Activated naive CD4-positive, alpha-beta T cell treated with anti-CD3 and anti-CD28 coated beads for 36 hours (primary cell): ENCODE results near the gene MMS19. TPM values are rescaled to one million over a fixed set of nuclear protein-coding genes. Genes with fewer than 3 reads are reported as not detected.
A peak's percentile ranks its signal among the peaks of the same experiment; 100 is the strongest.

ENCODE experiments used
- CTCF ChIA-PET: fragments of 350-600 bp; sonication (Branson Sonifier 250); formaldehyde crosslinking; loops from one replicate; lab custom pipeline; 2021; ENCODE audit warnings: antibody characterized with exemption; lab: Charles Lee
- DNase-seq: peaks from one replicate; pipeline ENCODE4 v3.0.0-alpha.2; 2020
- H3K27ac Mint-ChIP-seq: one replicate; pipeline ENCODE4 v1.8.0; 2021; ENCODE audit warnings: mild to moderate bottlenecking, mixed read lengths
- H3K27me3 Mint-ChIP-seq: one replicate; pipeline ENCODE4 v1.8.0; 2021; ENCODE audit warnings: low read depth, mixed read lengths
- H3K36me3 Mint-ChIP-seq: one replicate; pipeline ENCODE4 v1.8.0; 2021; ENCODE audit warnings: low read depth, mixed read lengths
- H3K4me1 Mint-ChIP-seq: one replicate; pipeline ENCODE4 v1.8.0; 2021; ENCODE audit warnings: low read depth, mixed read lengths
- H3K4me3 Mint-ChIP-seq: one replicate; pipeline ENCODE4 v1.8.0; 2021; ENCODE audit warnings: mild to moderate bottlenecking, moderate library complexity, mixed read lengths
- H3K9me3 Mint-ChIP-seq: one replicate; pipeline ENCODE4 v1.8.0; 2021; ENCODE audit warnings: mixed read lengths
- intact Hi-C: fragments of 100-400 bp; cut with micrococcal nuclease; formaldehyde crosslinking; loops from one replicate; pipeline ENCODE4 v1.15.1; 2023
- total RNA-seq, 2 experiments: library from RNA; stranded (reverse); gene quantifications; one replicate each; pipeline ENCODE4 v1.2.3, GENCODE V29; 2021

MMS19 gene
- total RNA-seq, result 10 to 100 TPM; 95.0 to 95.6 TPM

- Mint-ChIP-seq H3K4me3 (peak within 1 kb of the TSS; percentile 87), H3K27ac (peak within 1 kb of the TSS; percentile 94), H3K4me1 (peaks cover 41% of the 10 kb centered on the region), H3K36me3 (peaks cover 10% of the 10 kb centered on the region), H3K27me3 (peaks cover 21% of the 10 kb centered on the region), H3K9me3 (no peaks in the 10 kb centered on the region)
- CTCF ChIA-PET, result interaction anchor here (1.3 to 2.1 kb wide), 2 partner anchors 56 kb away, joined by 5 to 6 read pairs; no protein-coding TSS in a partner anchor
- intact Hi-C loops, result loop anchor here (1.0 to 5.0 kb wide), 14 partner anchors 35 to 911 kb away; partner anchors contain the start of genes ARHGAP19, AVPI1, EXOSC1 and PGAM1
- DNase-seq, result peak; percentile 99
Observed at GRCh38 chr10:97498076-97498840, at the start of gene MMS19. Gene MMS19 (minus strand): TSS chr10:97498422. CDS start chr10:97498384, 38 bp downstream.

- H3K9me3 Mint-ChIP-seq, result no peaks in the 10 kb centered on the region
- CTCF ChIA-PET, result interaction anchor here (0.6 to 7.8 kb wide), 3 partner anchors 12 to 128 kb away, joined by 3 to 148 read pairs (median 4); partner anchors contain the start of gene UBTD1
- no peak overlapping the region for H3K27ac Mint-ChIP-seq
- intact Hi-C loops, result no loop called here
- H3K27me3 Mint-ChIP-seq, result no peaks in the 10 kb centered on the region
- H3K4me3 Mint-ChIP-seq, result no peak overlapping the region
- peaks cover 9% of the 10 kb centered on the region for H3K4me1 Mint-ChIP-seq
- no peak for DNase-seq
- H3K36me3 Mint-ChIP-seq, result no peaks in the 10 kb centered on the region
Observed at GRCh38 chr10:97547962-97548361, 49.7 kb upstream of the MMS19 start.

GRCh38 chr10:97547271-97547600, 49.0 kb upstream of the MMS19 start:
- H3K27ac Mint-ChIP-seq, result no peak overlapping the region
- peaks cover 16% of the 10 kb centered on the region for H3K4me1 Mint-ChIP-seq

GRCh38 chr10:97546456-97547270, 48.4 kb upstream of the MMS19 start:
- CTCF ChIA-PET, result interaction anchor here (0.8 to 1.8 kb wide), 4 partner anchors 8 to 12 kb away, joined by 3 to 10 read pairs (median 4); no protein-coding TSS in a partner anchor
- no peak overlapping the region for H3K4me3 Mint-ChIP-seq
- DNase-seq, result no peak
- intact Hi-C loops, result no loop called here
- no peaks in the 10 kb centered on the region for H3K36me3 Mint-ChIP-seq
- no peaks in the 10 kb centered on the region for H3K9me3 Mint-ChIP-seq
- H3K27ac Mint-ChIP-seq, result no peak overlapping the region
- peaks cover 22% of the 10 kb centered on the region for H3K4me1 Mint-ChIP-seq
- no peaks in the 10 kb centered on the region for H3K27me3 Mint-ChIP-seq

More at GRCh38 chr10:97547271-97547600, 49.0 kb upstream of the MMS19 start:
- no peaks in the 10 kb centered on the region for H3K36me3 Mint-ChIP-seq
- DNase-seq, result no peak
- H3K9me3 Mint-ChIP-seq, result no peaks in the 10 kb centered on the region
- CTCF ChIA-PET, result no interaction called here
- no peaks in the 10 kb centered on the region for H3K27me3 Mint-ChIP-seq
- no peak overlapping the region for H3K4me3 Mint-ChIP-seq
- intact Hi-C loops, result no loop called here

- intact Hi-C loops, result loop anchor here (1.0 to 2.0 kb wide), 3 partner anchors 18 to 136 kb away; partner anchors contain the start of genes MMS19 and UBTD1
- Mint-ChIP-seq H3K4me3 (no peak overlapping the region), H3K27me3 (no peaks in the 10 kb centered on the region), H3K27ac (peak overlapping the region; percentile 68), H3K36me3 (no peaks in the 10 kb centered on the region), H3K4me1 (peaks cover 23% of the 10 kb centered on the region), H3K9me3 (no peaks in the 10 kb centered on the region)
- DNase-seq, result peak; percentile 86
- CTCF ChIA-PET, result interaction anchor here (0.9 to 2.6 kb wide), 2 partner anchors 9 to 10 kb away, joined by 3 to 27 read pairs; no protein-coding TSS in a partner anchor
Observed at GRCh38 chr10:97543025-97543546, 44.9 kb upstream of the MMS19 start.

- H3K36me3 Mint-ChIP-seq, result no peaks in the 10 kb centered on the region
- intact Hi-C loops, result loop anchor here (1.0 to 2.0 kb wide), 3 partner anchors 19 to 136 kb away; partner anchors contain the start of genes MMS19 and UBTD1
- no peaks in the 10 kb centered on the region for H3K9me3 Mint-ChIP-seq
- CTCF ChIA-PET, result interaction anchor here (0.9 to 2.6 kb wide), 2 partner anchors 8 to 10 kb away, joined by 3 to 27 read pairs; no protein-coding TSS in a partner anchor
- no peak overlapping the region for H3K4me3 Mint-ChIP-seq
- peak overlapping the region; percentile 32 for H3K27ac Mint-ChIP-seq
- H3K27me3 Mint-ChIP-seq, result no peaks in the 10 kb centered on the region
- peaks cover 23% of the 10 kb centered on the region for H3K4me1 Mint-ChIP-seq
- DNase-seq, result peak; percentile 78
Observed at GRCh38 chr10:97542169-97543024, 44.2 kb upstream of the MMS19 start.

- Mint-ChIP-seq H3K9me3 (no peaks in the 10 kb centered on the region), H3K27ac (no peak overlapping the region), H3K4me1 (peaks cover 23% of the 10 kb centered on the region), H3K27me3 (no peaks in the 10 kb centered on the region), H3K36me3 (no peaks in the 10 kb centered on the region), H3K4me3 (no peak overlapping the region)
- no peak for DNase-seq
- CTCF ChIA-PET, result interaction anchor here (0.6 to 8.6 kb wide), 4 partner anchors 11 to 196 kb away, joined by 3 to 148 read pairs (median 18); no protein-coding TSS in a partner anchor
- intact Hi-C loops, result no loop called here
Observed at GRCh38 chr10:97540669-97541500, 42.7 kb upstream of the MMS19 start.

- intact Hi-C loops, result no loop called here
- Mint-ChIP-seq H3K36me3 (no peaks in the 10 kb centered on the region), H3K9me3 (no peaks in the 10 kb centered on the region), H3K27ac (no peak overlapping the region), H3K27me3 (no peaks in the 10 kb centered on the region), H3K4me3 (no peak overlapping the region), H3K4me1 (peaks cover 23% of the 10 kb centered on the region)
- DNase-seq, result no peak
- CTCF ChIA-PET, result interaction anchor here (0.6 to 8.6 kb wide), 3 partner anchors 12 to 118 kb away, joined by 3 to 148 read pairs (median 3); no protein-coding TSS in a partner anchor
Observed at GRCh38 chr10:97539523-97540200, 41.4 kb upstream of the MMS19 start.

GRCh38 chr10:97538839-97539238, 40.6 kb upstream of the MMS19 start:
- H3K4me3 Mint-ChIP-seq, result no peak overlapping the region
- H3K27ac Mint-ChIP-seq, result no peak overlapping the region
- CTCF ChIA-PET, result interaction anchor here (0.6 to 8.6 kb wide), 2 partner anchors 13 to 118 kb away, joined by 3 to 148 read pairs; no protein-coding TSS in a partner anchor
- peaks cover 23% of the 10 kb centered on the region for H3K4me1 Mint-ChIP-seq
- no peaks in the 10 kb centered on the region for H3K27me3 Mint-ChIP-seq
- H3K9me3 Mint-ChIP-seq, result no peaks in the 10 kb centered on the region
- no peaks in the 10 kb centered on the region for H3K36me3 Mint-ChIP-seq
- DNase-seq, result no peak
- intact Hi-C loops, result no loop called here

- H3K36me3 Mint-ChIP-seq, result no peaks in the 10 kb centered on the region
- H3K27me3 Mint-ChIP-seq, result no peaks in the 10 kb centered on the region
- H3K4me3 Mint-ChIP-seq, result no peak overlapping the region
- no peak overlapping the region for H3K27ac Mint-ChIP-seq
- no peak for DNase-seq
- H3K9me3 Mint-ChIP-seq, result no peaks in the 10 kb centered on the region
- intact Hi-C loops, result no loop called here
- H3K4me1 Mint-ChIP-seq, result peaks cover 18% of the 10 kb centered on the region
- CTCF ChIA-PET, result interaction anchor here (8.6 kb wide), 1 partner anchor 13 kb away, joined by 148 read pairs; no protein-coding TSS in a partner anchor
Observed at GRCh38 chr10:97538411-97538810, 40.2 kb upstream of the MMS19 start.
